NCI-H1105 (cell line): ENCODE data around the gene ARHGEF28.
A peak's percentile ranks its signal among the peaks of the same experiment; 100 is the strongest.

Source experiments
- DNase-seq: peaks from one replicate; lab custom pipeline; 2025; lab: John Stamatoyannopoulos, UW

Gene ARHGEF28

DNA sequence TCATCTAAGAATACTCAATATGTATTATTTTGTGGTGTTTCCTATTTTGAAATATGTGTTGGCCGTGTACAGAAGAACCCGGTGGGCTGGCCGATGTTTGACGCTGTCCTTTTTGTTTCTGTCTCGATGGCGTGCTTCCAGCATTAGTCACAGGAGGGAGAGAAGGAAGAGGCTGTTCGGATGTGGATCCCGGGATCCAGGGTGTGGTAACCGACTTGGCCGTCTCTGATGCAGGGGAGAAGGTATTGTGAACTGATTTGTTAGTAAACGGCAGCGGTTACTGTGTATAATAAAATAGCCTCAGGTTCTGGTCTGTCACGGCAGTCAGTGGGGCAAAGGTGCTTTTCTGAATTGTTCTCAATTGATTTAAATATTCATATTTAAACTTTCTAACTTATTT lies 275.0 kb downstream of the ARHGEF28 start:
- no peak for DNase-seq

DNA sequence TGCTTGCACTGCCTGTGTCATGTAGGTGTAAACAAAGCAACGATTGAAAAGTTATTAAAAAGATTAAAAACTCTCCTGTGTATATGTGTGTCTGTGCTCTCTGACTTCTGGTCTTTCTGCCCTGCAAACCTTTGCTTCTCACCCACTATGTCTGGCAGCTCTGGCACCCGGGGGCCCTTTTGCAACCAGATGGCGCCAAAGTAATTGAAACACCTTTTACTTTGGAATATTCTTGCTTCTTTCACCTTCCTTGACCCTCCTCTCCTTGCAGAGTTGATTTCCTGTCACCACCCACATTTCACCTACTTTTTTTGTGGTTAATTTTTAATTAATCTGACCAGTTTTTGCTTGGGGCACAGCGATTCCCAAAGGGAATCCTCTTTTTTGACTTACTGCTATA lies 275.5 kb downstream of the ARHGEF28 start:
- no peak for DNase-seq

DNA sequence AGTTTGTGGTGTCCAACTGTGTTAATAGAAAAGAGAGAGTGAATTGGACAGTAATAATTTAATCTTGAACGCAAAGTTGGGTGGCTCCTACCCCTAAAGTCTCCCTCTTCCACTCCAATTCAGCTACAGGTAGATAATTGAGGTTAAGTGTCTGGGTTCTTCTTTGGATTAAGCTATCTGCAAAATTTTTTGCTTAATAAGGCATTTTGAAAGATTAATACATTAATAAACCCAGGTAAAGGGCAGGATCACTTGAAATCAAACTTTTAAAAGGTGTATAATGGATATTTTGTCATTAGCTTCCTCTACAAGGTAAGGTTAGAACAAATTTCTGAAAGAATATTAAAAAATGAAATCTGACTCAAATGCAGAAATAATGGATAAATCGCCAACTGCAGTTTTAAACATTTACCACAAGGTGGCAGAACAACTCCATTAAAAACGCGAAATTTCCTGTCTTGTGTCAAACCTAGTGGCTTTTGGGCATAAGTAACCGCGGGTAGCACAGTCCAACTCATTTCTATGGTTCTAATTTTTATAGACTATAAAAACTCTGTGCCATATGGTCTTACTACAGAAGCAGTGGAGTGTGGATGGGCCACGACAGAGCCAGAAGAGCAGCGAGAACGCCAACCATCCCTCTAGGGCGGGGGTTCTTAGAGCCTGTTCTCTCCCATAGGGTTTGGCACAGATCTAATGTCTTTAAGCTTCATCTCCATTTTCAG lies 276.5 kb downstream of the ARHGEF28 start:
- DNase-seq = peak; percentile 22

DNA sequence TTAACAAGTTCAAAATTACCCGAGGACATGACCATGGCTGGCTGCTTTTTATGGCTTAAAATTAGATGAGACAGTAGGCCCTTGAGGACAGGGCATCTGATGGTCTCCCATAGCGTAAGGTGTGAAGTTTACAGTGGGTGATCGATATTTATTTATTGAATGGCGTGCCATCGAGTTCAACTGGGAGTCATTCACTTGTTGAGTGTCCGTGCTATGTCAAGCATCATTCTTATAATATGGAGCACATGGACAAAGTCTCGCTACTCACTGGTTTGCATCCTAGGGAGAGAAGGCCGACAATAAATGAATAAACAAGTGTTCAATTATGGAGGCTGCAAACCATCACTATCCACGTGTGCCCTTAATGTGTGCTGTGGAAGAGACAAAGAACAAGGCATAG lies 277.2 kb downstream of the ARHGEF28 start:
- DNase-seq = no peak

DNA sequence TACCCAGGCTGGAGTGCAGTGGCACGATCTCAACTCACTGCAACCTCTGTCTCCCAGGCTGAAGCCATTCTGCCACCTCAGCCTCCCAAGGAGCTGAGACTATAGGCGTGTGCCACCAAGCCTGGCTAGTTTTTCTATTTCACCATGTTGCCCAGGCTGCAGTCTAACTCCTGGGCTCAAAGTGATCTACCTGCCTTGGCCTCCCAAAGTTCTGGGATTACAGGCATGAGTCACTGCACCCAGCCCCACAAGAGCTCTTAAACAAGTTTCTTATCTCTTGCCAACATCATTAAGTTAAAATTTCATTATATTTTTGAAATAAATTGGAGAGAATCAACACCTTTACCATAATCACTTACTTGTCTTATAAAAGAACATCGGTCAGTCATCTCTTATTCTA lies 280.3 kb downstream of the ARHGEF28 start:
- no peak for DNase-seq

DNA sequence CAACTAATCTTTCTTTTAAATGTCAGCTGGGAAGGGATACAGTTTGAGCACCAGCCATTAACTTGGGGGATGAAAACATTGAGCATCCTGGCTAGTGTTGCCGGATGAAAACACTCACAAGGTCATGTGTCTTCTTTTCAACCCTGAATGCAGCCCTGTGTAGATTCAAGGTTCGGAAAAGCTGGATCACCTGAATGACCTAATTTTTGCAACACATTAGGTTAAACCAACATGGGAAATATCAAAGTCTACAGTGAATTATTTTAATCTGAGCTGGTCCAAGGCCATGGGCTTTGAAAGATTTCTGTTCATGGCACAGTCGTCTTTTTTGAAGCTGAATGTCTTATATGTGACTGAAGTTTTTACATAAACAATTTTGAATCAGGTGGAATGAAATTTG lies 281.2 kb downstream of the ARHGEF28 start:
- DNase-seq = no peak

DNA sequence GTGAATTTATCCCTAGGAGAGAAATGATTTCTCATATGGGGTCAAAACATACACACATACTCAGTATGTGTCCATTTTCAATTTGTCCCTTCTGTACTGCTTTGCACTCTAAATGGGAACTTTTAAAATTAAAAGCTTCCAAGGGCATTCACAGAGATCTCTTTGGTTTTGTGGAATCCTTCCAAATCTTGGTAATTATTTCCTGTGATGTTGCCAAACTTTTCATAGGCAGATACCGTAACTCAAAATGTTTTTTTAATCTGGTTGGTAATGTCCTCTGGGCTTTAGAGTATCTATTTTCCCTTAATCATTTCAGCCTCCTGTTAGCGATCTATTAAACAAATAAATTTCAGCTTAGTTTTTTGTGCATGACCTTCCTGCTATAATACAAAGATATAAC lies 282.4 kb downstream of the ARHGEF28 start:
- DNase-seq = no peak

DNA sequence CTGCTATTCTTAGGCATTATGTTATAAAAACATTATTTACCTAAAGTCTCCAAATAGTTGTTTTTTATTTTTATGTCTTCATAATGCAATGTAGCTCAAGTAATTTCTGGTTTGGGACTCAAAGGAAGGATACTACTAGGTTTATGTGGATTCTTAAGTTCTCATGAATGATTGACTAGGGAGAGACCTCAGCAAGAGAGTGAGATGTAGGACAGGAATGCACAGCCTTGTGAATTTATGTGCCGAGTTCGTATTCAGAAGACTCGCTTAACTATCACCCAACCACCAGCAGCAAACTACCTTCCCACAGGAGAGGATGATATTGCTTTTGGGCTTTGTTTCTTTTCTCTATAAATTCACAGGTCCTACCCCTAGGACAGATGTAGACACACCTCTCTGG lies 282.9 kb downstream of the ARHGEF28 start:
- no peak for DNase-seq

DNA sequence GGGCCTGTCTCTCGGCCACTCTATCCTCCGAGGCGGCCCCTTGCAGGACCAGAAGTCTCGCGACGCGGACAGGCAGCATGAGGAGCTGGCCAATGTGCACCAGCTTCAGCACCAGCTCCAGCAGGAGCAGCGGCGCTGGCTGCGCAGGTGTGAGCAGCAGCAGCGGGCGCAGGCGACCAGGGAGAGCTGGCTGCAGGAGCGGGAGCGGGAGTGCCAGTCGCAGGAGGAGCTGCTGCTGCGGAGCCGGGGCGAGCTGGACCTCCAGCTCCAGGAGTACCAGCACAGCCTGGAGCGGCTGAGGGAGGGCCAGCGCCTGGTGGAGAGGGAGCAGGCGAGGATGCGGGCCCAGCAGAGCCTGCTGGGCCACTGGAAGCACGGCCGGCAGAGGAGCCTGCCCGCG lies 283.5 kb downstream of the ARHGEF28 start:
- DNase-seq = no peak

DNA sequence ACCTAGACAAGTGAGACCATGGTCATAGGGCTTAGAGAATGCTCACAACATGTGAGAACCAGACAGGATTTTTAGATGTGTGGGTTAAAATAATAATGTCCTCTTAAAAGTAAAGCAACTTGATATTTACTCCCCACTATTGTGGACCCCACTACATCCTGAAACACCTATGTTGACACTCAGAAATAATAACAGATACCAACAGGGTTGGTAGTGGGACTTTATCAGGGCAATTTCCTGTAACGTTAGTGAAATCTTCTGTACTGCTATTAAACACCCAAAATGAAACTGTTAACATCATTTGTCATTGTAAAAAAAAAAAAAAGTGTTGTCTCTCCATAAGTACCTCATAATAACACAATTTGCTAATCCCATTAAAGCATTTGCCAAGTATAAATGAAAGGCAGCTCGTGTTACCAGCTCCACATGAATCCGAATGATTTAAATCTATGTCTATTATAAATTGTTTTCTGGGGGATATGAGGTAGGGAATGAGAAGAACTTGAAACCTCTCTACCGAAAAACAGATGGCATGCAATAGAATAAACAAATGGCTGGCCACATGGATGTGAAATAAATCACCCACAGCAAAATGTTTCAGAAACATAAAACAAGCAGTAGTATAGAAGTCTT lies 285.9 kb downstream of the ARHGEF28 start:
- DNase-seq = peak; percentile 65

DNA sequence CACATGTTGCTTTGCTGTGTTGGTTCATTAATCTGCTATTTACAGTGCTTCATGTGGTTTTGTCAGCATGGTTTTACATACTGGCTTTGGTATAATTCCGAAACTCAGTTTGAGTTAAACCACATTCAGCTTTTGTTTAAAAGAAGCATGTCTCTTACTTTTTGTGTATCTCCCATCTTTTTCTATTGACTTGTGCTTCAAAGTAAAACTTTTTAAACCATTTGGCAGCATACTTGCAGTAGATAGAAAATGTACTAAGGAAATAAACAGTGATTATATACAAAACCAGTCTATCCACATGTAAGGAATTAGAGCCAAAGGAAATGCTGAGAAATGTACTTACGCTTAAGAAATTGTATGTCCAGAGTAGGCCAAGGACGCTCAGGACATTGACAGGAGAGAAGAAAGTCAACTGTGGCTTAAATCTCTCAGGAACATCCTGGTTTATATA lies 286.9 kb downstream of the ARHGEF28 start:
- no peak for DNase-seq

DNA sequence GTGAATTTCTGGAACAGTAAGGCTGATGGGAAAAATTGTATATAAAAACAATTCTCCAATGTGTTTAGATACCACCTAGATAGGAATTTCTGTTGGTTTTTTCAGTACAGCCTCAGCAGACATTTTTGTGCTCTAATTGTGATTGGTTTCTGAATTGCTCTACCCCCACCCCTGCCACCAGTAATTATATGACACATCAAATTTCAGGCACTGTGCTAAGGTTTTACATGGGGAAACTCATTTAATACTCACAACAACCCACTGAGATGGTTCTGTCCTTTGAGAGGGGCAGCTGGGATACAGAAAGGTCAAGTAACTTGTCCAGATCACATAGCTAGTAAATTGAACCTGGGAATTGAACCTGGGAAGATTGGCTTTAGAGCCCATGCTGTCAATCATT lies 288.0 kb downstream of the ARHGEF28 start:
- no peak for DNase-seq

DNA sequence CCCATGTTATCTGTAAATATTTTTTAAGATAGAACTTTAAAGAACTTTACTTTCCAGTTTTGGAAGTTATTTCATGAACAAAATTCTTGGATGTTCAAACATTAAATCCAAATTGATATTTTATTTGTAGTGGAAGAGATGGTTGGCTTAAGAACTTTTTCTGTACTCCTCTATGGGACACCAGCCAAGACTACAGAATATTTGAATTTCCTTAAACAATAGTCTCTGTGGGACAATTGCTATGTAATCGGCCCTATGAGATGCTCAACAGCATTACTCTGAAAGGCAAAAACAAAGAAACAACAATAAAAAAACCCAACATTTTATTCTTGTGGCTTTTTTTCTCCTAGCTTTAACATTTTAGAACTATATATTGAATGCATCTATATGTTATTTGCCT lies 289.3 kb downstream of the ARHGEF28 start:
- DNase-seq = no peak

DNA sequence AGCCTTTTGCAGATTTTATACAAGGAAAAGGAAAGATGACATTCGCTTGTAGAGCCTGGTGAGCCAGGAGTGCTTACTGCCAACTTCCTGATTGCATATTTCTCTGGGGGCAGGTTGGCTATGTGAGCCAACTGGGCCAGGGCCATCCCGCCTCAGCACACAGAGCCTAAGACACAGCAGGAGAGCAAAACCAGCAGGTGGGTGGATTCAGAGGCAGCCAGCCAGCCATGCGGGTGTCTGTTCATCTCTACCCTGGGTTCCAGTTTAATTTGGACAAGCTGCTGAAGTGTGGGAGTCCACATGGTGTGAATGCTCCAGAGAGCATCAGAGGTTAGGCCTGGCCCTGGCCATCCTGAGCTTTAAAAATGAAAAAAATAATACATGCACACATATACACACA lies 291.4 kb downstream of the ARHGEF28 start:
- no peak for DNase-seq

DNA sequence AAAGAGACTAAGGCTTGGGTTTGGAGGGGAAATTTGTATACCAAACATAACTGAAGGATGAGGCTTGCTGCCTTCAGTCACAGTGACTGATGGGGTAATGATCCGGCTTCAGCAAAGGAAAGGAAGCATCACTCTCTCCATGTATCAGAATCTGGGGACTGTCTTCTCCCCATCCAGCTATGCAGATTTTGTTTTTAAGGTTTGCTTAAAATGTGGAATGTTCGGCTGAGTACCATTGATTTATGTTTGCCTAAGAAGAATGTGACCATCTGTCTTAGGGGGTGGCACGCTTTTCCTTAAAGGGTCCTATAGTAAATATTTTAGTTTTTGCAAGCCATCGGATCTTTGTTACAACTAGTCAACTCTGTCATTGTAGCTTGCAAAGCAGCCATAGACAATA lies 291.9 kb downstream of the ARHGEF28 start:
- DNase-seq = no peak

DNA sequence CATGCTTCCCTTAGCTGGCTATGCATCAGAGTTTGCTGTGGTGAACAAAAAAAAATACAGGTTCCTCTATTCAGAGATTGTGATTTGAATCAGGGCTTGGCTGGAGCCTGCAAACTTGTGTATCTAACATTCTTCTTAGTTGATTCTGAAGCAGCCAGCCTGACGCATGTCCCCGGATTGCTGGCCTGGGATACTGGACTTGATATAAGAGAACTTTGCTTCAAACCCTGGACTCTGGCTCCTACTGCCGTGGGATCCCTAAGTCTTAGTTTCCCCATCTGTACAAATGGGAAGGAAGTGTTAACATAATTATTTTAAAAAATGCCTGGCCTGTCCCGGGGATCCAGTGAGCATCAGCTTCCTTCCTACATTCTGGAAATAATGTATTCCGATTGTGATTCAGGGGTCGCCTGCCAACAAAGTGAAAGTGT lies 292.8 kb downstream of the ARHGEF28 start:
- no peak for DNase-seq

DNA sequence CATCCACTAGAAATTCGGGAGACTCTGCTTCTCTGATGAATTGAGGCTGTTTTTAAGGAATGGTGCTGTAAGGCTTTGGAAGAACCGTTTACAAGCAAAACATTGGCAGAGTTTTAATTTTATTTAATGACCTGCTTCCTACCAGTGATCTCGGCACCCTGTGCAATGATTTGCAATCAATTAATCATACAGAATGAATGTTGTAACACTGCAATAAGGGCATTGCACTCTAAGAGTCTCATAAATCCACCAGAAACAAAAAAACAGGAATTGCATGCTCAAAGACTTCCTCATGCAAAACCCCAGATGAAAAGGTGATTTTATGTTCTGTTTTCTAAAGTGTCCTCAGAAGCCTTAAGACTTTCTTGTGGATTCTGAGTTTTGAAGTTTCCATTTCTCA lies 295.7 kb downstream of the ARHGEF28 start:
- DNase-seq = no peak

DNA sequence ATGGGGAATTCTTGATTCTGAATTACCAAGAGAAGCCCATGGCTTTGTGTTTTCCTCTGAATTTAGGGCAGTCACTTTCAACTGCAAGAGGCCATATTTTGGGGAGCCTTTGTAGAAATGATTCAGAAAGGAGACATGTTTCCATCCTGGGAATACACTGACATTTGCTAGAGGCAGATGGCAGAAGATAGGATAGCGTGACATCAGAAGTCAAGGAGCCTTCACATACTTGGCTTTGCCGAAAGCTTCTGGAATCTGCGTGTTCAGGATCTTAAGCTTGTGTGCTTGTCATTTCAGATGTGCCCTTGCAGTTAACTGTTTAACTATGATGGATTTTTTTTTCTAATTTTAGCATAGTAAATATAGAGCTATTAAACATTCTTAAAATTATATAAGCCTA lies 296.2 kb downstream of the ARHGEF28 start:
- no peak for DNase-seq

DNA sequence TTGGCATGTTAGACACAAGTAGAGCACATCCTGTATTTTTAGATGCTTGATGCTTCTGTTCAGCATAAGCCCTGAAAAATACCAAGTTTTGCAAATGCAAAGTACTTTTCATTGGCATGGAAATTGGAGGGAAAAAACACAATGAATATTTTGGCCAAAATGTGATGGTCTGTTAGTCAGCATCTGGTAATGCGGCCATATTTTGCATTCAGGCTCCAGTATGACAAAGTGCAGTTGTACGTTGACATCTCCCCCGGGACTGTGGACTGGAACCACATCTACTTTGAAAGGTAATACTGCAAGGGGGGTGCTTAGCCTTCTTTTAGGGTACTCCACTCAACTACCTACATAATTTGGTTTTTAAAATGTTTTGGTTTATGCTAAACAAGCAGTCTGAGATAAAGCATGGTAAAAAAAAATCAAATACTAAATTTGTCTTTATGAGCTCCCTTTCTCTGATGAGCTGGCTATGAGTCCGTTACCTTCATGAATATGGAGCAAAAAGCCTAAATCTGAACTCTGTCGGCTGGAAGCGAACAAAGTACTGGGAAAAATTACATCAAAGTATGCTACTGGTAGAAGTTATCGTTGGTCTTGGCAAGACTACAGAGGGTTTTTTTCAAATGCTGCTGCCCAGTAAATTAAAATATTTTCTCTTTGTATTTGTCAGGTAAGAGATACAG lies 297.0 kb downstream of the ARHGEF28 start:
- DNase-seq = no peak

DNA sequence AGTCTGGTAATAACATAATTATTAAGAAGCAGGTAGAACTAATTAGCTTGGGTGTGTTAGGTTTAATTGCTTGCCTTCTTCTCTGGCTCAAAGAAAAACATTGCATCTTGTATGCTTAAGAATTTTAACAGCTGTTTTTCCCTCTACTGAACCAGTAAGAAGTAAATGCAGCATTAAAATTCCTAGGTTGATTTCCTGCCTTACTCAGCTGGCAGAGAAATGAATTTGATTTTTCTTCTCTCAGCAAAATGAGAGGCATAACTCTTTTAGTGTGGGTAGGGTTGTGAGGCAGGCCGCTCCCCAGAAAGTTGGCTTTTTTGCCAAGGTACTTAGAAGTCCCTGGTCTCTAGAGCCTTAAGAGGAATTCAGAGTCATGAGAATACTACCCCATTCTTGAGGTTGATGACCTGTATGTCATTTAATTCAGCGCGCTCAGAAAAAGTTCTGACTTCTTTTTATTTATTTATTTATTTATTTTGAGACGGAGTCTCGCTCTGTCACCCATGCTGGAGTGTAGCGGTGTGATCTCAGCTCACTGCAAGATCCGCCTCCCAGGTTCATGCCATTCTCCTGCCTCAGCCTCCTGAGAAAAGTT lies 302.6 kb downstream of the ARHGEF28 start:
- DNase-seq = no peak

DNA sequence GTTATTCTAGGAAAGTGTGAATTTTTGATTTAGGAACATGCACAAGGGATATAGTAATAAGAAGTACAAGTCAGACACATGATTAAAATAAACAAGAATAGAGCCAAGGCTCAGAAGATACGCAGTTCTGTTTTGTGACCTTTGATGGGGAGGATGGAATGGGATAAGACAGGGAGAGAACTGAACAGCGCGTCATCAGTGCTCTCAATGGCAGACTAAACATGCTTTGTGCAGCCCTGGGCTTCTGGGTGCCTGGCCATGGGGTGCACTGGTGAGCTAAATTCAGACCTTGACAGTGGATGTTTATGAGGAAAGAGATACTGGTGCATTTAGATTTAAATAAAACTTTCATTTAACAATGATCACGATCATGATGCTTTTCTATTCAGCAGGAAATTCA lies 309.7 kb downstream of the ARHGEF28 start:
- DNase-seq = no peak

DNA sequence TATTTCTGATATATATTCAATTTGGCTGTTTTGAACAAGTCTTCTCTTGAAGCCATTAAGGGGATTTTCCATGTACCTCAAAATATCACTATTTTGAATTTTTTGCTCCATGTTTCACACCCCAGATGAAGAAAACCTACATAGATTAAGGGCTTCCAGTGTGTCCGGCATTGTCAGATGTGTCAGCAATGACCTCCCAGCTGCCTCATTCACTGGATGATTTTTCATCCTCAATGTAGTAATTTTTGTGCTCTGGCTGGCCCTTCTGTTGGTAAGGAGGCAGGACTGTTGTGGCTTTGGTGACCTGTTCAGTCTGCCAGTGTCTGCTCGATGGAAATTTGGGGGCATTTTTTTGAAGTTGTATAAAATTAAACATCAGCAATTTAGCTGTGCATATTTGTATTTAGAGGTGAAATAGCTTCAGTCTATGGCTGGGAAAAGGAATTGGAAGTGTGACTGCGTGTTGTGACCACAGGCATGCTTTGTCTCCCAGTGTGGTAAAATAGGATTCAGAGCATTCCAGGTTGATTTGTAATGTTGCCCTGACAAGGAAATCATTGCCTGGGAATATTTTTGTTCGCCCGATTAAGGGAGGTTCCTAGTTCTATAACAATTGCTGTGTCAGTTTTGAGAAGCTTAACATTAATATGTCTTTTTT lies 312.4 kb downstream of the ARHGEF28 start:
- no peak for DNase-seq
